ENCODE data around the gene BACH2. TPM values are rescaled to one million over a fixed set of nuclear protein-coding genes. Genes with fewer than 3 reads are reported as not detected.

Gene BACH2
- total RNA-seq, 1 donor from 2014 or later, result 7.8 TPM

GRCh38 chr6:89970072-89970471, 326.6 kb downstream of the BACH2 start:
- DNase-seq (ENCODE audit: low spot score), result no peak

GRCh38 chr6:89966913-89967312, 329.7 kb downstream of the BACH2 start:
- Mint-ChIP-seq H3K27me3 (ENCODE audit: low read depth) (peaks cover under 1% of the 10 kb centered on the region), H3K36me3 (ENCODE audit: low read depth) (no peaks in the 10 kb centered on the region), H3K4me3 (ENCODE audit: unreplicated experiment) (no peak overlapping the region), H3K4me1 (ENCODE audit: low read depth) (peaks cover 9% of the 10 kb centered on the region), H3K27ac (ENCODE audit: unreplicated experiment) (no peak overlapping the region), H3K9me3 (ENCODE audit: low read depth) (no peaks in the 10 kb centered on the region)
- TF ChIP-seq CTCF (IDR thresholded peaks at IDR 0.05), result no peak
- no peak for DNase-seq (ENCODE audit: low spot score)

More at GRCh38 chr6:89970072-89970471, 326.6 kb downstream of the BACH2 start:
- Mint-ChIP-seq H3K9me3 (ENCODE audit: low read depth) (no peaks in the 10 kb centered on the region), H3K36me3 (ENCODE audit: low read depth) (no peaks in the 10 kb centered on the region), H3K4me1 (ENCODE audit: low read depth) (peaks cover 11% of the 10 kb centered on the region), H3K27ac (ENCODE audit: unreplicated experiment) (no peak overlapping the region), H3K4me3 (ENCODE audit: unreplicated experiment) (no peak overlapping the region), H3K27me3 (ENCODE audit: low read depth) (no peaks in the 10 kb centered on the region)
- no peak for TF ChIP-seq CTCF (IDR thresholded peaks at IDR 0.05)

- H3K36me3 Mint-ChIP-seq (ENCODE audit: low read depth), result no peaks in the 10 kb centered on the region
- H3K9me3 Mint-ChIP-seq (ENCODE audit: low read depth), result no peaks in the 10 kb centered on the region
- H3K4me1 Mint-ChIP-seq (ENCODE audit: low read depth), result peaks cover 6% of the 10 kb centered on the region
- no peak overlapping the region for H3K4me3 Mint-ChIP-seq (ENCODE audit: unreplicated experiment)
- H3K27ac Mint-ChIP-seq (ENCODE audit: unreplicated experiment), result no peak overlapping the region
- DNase-seq (ENCODE audit: low spot score), result no peak
- TF ChIP-seq CTCF (IDR thresholded peaks at IDR 0.05), result no peak
- H3K27me3 Mint-ChIP-seq (ENCODE audit: low read depth), result peaks cover 3% of the 10 kb centered on the region
These were observed 330.5 kb downstream of the BACH2 start for GRCh38 chr6:89966228-89966544.

GRCh38 chr6:89965441-89966227, 331.0 kb downstream of the BACH2 start:
- Mint-ChIP-seq H3K4me1 (ENCODE audit: low read depth) (peaks cover 6% of the 10 kb centered on the region), H3K27me3 (ENCODE audit: low read depth) (peaks cover 3% of the 10 kb centered on the region), H3K27ac (ENCODE audit: unreplicated experiment) (no peak overlapping the region), H3K9me3 (ENCODE audit: low read depth) (no peaks in the 10 kb centered on the region), H3K36me3 (ENCODE audit: low read depth) (no peaks in the 10 kb centered on the region), H3K4me3 (ENCODE audit: unreplicated experiment) (no peak overlapping the region)
- DNase-seq (ENCODE audit: low spot score), result no peak
- no peak for TF ChIP-seq CTCF (IDR thresholded peaks at IDR 0.05)

GRCh38 chr6:89963391-89963790, 333.3 kb downstream of the BACH2 start:
- no peak for TF ChIP-seq CTCF (IDR thresholded peaks at IDR 0.05)
- no peak overlapping the region for H3K27ac Mint-ChIP-seq (ENCODE audit: unreplicated experiment)
- no peaks in the 10 kb centered on the region for H3K36me3 Mint-ChIP-seq (ENCODE audit: low read depth)
- H3K4me1 Mint-ChIP-seq (ENCODE audit: low read depth), result peaks cover 2% of the 10 kb centered on the region
- H3K27me3 Mint-ChIP-seq (ENCODE audit: low read depth), result peaks cover 3% of the 10 kb centered on the region
- no peak overlapping the region for H3K4me3 Mint-ChIP-seq (ENCODE audit: unreplicated experiment)
- DNase-seq (ENCODE audit: low spot score), result no peak
- H3K9me3 Mint-ChIP-seq (ENCODE audit: low read depth), result no peaks in the 10 kb centered on the region

All from chondrocyte (in vitro differentiated cells).